Measurements from ENCODE around the gene TRIM40.

The TRIM40 gene, protein sequence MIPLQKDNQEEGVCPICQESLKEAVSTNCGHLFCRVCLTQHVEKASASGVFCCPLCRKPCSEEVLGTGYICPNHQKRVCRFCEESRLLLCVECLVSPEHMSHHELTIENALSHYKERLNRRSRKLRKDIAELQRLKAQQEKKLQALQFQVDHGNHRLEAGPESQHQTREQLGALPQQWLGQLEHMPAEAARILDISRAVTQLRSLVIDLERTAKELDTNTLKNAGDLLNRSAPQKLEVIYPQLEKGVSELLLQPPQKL

GRCh38 chr6:30135757-30136156 is at the start of gene TRIM40:
Gene TRIM40, plus strand, starts transcription at chr6:30136140. Its CDS starts 897 bp downstream, at chr6:30137037.
- no peak for DNase-seq

GRCh38 chr6:30087876-30088275 is 48.1 kb upstream of the TRIM40 start:
- DNase-seq: no peak

- DNase-seq: no peak
Observed at GRCh38 chr6:30091577-30092381, 44.2 kb upstream of the TRIM40 start.

DNA sequence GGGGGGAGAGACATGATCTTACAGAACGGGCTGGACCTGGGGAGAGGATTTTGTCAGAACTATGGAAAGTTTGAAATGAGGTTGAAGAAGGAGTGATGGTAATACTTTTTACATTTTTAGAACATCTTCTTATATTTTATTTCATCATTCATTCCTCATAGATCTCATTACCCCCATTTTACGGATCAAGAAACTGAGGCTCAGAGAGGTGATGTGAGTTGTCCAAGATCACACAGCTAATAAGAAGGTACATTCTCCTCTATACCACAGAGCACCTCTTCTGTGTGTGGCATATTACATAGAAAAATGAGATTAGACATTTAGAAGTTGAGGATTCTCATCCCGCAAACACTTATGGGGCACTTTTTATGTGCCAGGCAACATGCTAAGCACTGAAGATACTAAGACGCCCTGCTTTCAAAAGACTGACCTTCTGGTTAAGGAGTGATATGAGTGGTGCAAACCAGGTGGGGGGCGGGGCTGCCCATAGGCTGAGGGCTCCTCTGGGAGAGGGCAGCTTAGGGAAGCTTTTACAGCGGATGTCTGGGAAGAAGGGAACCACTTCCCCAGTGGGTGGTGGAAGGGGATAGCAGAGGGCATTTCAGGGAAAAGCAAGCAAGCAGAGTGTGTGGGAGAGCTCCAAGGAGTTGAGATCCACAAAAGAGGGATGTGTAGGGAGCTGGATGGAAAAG is 42.9 kb upstream of the TRIM40 start:
- no peak for DNase-seq

DNA sequence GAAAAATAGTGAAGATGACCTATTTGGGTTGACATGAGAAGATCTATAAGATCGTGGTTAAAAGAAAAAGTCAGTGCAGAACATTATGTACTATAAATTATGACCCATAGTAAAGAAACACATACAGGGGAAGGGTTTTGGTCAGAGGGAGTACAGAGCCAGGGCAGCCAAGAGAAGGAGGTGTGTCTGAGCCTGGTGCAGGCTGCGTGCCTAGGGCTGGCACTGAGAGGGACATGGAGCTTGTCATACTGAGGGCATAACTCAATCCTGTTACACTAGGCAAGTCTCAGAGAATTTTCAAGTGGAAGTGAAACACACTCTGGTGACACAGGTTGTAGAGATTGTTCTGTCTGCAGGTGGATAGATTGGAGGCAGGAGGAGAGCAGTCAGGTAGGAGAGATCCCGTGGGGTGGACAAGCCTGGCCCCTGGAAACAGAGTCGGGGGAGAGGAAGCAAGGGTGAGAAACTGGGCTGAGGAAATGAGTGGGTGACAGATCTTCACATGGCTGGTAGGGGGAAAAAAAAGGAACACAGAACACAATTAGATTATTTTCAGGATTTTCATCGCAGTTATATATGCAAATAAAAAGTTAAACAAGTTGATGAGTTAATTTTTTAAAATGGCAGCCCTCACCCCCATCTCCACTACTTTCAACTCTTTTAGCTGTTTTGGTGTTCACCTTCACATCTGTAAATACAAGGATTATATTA is 41.8 kb upstream of the TRIM40 start:
- no peak for DNase-seq

DNA sequence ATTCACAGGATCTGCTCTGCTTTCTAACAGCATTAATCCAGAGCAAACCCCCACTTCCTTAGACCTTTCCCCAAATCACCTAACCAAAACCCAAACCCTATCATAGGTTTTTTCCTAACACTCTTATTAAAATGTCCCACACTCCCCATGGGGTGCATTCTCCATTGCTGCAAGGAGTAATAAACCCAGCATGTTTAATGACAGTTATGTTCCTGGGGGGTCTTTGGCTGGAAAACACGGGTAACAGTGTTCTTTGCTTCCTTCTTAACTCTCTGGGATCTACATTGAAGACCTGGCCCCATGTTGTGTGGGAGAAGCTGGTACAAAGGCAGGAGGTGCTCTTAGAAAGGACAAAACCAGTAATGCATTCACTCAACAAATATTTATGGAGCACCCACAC is 39.1 kb upstream of the TRIM40 start:
- DNase-seq: no peak

DNA sequence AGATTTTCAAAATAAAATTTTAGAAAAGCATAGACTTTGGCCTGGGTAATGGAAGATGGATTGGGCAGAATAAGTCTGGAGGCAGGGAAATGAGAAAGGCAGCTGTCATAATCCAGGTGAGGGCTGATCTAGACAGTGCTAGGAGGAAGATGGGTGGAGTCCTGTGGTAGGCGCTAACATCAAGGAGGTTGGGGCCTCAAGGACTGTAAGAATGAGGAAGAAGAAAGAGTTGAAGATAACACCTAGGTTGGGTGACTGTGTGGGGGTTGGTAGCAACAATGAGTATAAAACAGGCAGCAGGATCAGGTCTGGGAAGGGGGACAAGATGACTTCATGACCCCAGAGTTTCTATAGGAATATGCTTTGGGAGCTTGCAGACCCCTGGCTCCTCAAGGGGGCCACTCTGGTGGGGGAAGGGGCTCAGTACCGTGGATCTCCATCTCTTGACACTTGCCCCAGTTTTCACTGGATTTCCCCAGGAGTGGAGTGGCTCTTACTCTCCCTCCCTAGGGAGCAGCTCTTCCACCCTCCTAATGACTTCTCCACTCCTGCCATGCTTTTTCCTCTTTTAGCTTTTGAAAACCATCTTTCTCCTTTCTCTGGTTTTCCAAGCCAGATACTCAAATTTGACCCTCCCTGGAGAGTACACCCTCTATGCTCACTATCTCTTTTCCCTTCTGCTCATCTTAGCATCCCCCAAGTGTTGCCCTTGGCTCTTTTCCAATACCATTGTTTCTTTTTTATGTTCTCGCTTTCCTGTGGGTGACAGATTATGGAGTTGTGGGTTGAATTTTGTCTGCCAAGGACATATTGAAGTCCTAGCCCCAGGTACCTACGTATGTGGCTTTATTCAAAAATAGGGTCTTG is 37.8 kb upstream of the TRIM40 start:
- no peak for DNase-seq

DNA sequence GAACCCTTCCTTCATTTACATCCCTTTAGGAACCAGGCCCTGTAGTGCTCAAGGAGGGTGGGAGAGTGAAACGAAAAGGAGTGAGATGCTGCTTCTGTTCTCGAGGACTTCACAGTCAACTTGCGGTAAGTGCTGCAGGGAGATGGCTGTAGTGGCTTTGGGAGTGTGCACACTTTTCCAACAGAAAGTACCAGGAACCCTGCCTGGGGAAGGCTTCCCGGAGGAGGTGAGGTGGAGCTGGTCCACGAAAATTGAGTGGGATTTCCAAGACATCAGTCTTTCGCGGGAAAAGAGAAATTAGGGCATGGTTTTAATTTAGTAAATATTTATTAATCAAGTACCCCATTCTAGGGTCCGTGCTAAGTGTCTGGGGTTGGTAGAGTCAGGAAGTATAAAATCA is 35.8 kb upstream of the TRIM40 start:
- DNase-seq: no peak

DNA sequence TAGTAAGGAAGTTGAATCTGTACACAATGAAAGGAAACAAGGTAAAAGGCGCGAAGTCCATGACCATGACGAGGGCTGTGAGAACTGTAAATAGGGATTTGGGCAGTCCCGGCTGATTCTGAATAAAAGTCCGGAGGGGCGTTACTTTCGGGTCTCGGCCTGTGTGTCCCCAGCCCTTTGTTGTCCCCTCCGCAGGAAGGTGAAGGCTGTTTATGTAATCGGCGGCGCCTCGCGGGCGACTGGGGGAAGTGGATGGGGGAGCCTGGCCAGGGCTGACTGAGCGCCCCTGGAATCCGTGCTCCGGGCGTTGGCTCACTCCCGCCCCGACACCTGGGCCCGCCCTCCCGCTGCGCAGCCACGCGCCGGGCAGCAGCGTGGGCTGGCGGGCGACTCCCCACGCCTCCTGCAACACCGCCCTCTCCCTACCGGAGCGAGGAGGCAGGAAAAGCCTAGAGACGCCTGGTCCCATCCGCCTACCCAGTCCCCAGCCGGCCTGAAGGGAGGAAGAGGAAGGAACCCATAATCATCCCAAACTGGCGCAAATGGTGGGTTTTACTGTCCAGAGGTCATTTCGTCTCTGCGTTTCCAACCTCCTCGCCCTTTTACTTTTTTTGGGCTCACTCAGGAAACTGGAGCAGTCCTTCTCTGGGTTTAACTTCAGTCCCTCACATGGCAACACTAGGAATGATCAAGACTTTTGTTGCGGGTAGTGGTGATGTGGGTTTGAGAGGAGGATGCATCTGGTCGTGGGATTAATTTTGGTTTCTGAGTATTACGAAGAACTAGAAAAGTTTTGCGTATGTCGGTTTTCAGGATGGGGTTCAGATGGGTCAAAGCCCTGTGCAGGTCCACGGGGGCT is 35.1 kb upstream of the TRIM40 start:
- no peak for DNase-seq

DNA sequence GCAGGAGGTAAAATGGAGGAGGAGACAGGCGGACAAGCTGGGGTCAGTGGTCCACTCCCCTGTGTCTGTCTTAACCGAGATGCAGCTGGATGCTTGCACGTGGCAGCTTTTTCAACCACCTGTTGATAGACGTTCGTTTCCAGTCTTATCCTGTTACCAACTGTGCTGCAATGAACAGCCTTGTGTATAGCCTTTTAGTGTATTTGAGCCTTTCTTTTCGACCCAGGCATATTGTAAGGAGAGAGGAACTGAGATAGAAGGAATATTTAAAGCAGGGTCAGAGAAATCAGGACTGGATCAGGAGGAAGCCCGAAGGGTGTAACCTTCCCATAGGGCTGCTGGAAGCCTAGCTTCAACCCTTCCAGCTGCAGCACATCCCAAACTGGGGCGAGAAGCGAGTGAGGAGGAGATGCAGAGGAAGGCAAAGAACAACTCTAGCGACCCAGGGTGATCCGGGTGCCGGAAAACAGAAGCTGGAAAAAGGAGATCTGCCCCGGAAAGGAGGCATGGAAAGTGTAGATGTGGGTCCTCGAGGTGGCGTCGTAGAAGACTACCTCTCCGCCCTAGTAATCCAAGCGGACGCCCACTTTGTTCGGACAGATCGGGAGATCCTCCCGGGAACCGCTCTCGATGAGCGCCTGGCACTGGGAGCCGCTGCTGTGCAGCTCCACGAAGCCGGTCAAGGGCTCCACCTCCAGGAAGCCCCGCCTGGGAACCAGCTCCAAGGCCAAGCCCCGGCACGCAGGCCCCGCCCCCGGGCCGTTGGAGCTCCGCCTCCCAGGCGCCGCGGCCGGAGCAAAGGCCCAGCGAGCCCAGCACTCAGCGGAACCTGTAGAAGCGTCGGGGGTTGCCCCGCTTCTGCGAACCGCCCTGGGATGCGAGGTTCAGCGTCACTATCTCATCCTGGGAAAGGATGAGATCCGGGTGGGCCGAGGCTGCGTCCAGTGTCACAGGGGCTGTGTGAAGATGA is 34.2 kb upstream of the TRIM40 start:
- peak; percentile 18 for DNase-seq

DNA sequence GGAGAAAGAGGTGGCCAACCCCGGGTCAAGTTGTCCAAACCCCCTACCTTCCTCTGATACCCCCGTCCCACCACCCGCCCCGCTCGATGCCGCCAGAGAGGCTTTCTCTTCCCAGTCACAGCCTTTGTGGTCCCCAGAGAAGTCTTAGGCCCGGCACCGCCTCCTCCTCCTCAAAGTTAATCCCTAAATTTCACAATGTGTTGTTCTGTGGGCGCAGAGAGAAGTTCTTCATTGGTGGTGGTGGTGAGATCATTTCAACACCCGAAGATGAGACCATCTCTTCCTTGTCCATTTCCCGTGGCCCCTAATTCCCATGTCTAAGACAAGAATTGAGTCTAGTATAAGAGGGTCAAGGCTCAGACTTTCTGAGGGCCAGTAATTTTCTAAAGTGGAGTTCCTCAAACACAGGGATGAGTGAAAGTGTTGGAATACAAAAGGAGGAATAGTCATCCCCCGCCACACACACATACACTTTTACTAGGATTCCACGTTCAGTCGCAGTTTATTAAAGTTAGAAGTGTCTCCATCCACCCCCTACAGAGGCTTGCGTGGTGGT is 33.4 kb upstream of the TRIM40 start:
- no peak for DNase-seq

DNA sequence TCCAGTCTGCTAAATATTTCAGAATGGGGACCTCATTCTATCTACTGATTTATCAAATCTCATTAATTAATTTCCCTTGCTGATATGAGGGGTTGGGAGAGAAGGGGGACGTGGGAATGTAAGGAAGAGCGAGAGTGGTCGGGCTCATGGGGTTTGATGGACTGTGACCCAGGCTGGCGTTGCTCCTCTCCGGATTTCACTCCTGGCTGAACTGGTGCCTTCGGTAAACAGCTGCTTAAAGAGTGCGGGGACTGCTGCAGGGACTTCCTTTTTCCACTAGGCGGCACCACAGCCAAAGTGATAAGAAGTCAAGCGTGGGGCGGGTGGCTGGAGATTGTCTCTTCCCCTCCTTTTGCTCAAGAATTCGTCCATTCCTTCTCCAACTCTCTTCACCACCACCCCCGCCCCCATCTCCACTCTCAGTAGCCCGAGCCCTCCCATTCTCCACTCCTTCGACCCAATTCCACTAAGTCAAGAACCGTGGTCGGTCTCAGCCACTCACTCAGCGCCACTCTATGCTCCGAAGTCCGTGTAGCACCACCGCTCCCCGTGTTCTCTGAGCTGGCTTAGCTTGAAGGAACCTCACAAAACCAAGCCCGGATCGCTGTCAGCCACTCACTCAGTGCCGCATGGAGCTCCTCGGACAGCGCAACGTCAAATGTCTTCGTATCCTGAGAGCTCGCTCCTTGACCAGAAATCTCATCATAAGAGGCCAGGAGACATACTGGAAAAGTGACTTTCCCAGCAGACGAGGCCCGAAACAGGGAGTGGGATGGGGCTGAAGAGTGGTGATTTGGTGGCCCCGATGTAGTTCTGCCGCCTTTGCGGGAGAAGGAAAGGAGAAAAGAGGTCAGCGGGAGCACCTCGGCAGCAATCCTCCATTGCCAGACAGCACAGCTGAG is 32.7 kb upstream of the TRIM40 start:
- DNase-seq: peak; percentile 65

DNA sequence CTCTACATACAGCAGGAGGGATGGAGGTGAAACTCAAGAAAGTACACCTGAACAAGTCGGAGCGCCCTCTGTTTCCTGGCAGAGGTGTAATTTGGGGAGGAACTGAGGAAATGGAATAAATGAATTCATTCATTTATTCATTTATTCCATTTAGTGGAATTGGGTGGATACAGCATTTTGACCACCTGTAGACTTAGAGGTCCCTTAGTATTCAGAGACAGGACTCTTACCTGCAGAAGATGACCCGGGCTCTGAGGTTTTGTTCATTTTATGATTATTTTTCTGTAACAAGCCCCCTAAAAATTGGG is 32.1 kb upstream of the TRIM40 start:
- no peak for DNase-seq

- no peak for DNase-seq
Observed at GRCh38 chr6:30104661-30105060, 31.3 kb upstream of the TRIM40 start.

- no peak for DNase-seq
Observed at GRCh38 chr6:30111266-30111856, 24.6 kb upstream of the TRIM40 start.

DNA sequence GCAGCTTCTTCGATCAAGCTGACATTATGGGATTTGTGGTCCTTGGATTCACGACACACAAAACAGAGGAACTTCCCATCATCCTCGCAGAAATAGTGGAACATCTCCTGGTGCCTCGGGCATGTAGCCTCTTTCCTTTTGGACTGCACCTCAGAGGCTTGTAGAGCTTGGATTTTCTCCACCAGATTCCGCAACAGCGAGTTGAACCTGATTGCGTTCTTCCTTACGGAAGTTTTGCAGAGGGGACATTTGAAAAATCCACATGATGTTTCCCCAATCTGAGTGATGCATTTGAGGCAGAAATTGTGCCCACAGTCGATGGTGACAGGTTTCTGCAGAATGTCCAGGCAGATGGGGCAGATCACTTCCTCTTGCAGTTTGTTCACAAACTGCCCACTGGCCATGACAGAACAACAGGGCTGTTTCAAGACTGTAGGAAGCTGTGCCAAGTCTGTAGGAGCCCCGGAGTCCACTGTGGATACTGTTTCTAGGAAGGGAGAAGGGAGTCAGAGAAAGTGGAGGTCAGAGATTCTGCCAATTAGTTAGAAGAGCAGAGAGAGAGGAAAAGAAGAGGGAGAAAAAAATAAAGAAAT is 23.4 kb upstream of the TRIM40 start:
- DNase-seq: no peak

GRCh38 chr6:30113003-30113759 is 22.8 kb upstream of the TRIM40 start, which contains the start of gene TRIM31:
Gene TRIM31, minus strand, starts transcription at chr6:30113090. Its CDS starts 285 bp downstream, at chr6:30112805.
- DNase-seq: no peak

Data from DMS79 (cell line).